Measurements from ENCODE around the gene APCDD1L. TPM values are rescaled to one million over a fixed set of nuclear protein-coding genes. Genes with fewer than 3 reads are reported as not detected.

APCDD1L gene
- total and polyA plus RNA-seq, 4 donors, result 0.04 TPM; not detected in 3

DNA sequence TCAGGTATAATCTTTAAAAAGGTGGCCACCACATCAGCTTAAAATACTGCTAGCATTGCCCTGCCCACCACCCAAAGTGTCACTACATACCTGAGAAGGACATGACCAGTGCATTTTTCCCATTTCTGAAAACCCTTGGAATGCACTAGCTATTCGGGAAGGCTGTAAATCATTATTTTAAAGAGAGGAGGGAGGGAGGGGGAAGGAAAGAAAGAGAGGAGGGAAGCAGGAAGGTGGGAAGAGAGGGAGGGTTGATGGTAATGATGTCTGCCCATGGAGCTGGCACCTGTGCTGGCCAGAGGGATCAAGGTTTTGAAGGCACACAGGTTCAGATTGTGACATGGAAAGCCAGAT lies 93.7 kb downstream of the APCDD1L start:
- no peaks in the 10 kb centered on the region for H3K9me3 ChIP-seq (ENCODE audit: control insufficient read depth in 4 of 4, low read length in 3 of 4)
- H3K36me3 ChIP-seq (ENCODE audit: control insufficient read depth in 4 of 4, insufficient read depth in 3 of 4, low read depth in 1 of 4, low read length in 3 of 4), result peaks cover 0 to 9% (median 8%) of the 10 kb centered on the region in 4 donors
- WGBS, result 81% methylated on average over 1 of the region's 1 CpG
- no peak for DNase-seq (ENCODE audit: low spot score)
- TF ChIP-seq RAD21 (IDR thresholded peaks at IDR 0.05), result no peak
- TF ChIP-seq EGR1 (IDR thresholded peaks at IDR 0.05; ENCODE audit: low read depth in 2 of 2), result no peak
- TF ChIP-seq, protein P1, sequence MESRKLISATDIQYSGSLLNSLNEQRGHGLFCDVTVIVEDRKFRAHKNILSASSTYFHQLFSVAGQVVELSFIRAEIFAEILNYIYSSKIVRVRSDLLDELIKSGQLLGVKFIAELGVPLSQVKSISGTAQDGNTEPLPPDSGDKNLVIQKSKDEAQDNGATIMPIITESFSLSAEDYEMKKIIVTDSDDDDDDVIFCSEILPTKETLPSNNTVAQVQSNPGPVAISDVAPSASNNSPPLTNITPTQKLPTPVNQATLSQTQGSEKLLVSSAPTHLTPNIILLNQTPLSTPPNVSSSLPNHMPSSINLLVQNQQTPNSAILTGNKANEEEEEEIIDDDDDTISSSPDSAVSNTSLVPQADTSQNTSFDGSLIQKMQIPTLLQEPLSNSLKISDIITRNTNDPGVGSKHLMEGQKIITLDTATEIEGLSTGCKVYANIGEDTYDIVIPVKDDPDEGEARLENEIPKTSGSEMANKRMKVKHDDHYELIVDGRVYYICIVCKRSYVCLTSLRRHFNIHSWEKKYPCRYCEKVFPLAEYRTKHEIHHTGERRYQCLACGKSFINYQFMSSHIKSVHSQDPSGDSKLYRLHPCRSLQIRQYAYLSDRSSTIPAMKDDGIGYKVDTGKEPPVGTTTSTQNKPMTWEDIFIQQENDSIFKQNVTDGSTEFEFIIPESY (IDR thresholded peaks at IDR 0.05), result no peak
- TF ChIP-seq, protein P2, sequence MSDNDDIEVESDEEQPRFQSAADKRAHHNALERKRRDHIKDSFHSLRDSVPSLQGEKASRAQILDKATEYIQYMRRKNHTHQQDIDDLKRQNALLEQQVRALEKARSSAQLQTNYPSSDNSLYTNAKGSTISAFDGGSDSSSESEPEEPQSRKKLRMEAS (IDR thresholded peaks at IDR 0.05), result no peak
- TF ChIP-seq RXRA (IDR thresholded peaks at IDR 0.05), result no peak
- TF ChIP-seq, protein P3, sequence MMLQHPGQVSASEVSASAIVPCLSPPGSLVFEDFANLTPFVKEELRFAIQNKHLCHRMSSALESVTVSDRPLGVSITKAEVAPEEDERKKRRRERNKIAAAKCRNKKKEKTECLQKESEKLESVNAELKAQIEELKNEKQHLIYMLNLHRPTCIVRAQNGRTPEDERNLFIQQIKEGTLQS (IDR thresholded peaks at IDR 0.05), result no peak
- TF ChIP-seq GABPA (IDR thresholded peaks at IDR 0.05 in 1 of 2, conservative IDR thresholded peaks at IDR 0.05 in 1 of 2), result no peak
- TF ChIP-seq, protein P4, sequence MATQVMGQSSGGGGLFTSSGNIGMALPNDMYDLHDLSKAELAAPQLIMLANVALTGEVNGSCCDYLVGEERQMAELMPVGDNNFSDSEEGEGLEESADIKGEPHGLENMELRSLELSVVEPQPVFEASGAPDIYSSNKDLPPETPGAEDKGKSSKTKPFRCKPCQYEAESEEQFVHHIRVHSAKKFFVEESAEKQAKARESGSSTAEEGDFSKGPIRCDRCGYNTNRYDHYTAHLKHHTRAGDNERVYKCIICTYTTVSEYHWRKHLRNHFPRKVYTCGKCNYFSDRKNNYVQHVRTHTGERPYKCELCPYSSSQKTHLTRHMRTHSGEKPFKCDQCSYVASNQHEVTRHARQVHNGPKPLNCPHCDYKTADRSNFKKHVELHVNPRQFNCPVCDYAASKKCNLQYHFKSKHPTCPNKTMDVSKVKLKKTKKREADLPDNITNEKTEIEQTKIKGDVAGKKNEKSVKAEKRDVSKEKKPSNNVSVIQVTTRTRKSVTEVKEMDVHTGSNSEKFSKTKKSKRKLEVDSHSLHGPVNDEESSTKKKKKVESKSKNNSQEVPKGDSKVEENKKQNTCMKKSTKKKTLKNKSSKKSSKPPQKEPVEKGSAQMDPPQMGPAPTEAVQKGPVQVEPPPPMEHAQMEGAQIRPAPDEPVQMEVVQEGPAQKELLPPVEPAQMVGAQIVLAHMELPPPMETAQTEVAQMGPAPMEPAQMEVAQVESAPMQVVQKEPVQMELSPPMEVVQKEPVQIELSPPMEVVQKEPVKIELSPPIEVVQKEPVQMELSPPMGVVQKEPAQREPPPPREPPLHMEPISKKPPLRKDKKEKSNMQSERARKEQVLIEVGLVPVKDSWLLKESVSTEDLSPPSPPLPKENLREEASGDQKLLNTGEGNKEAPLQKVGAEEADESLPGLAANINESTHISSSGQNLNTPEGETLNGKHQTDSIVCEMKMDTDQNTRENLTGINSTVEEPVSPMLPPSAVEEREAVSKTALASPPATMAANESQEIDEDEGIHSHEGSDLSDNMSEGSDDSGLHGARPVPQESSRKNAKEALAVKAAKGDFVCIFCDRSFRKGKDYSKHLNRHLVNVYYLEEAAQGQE (IDR thresholded peaks at IDR 0.05), result no peak
- no peak for TF ChIP-seq NR2F2 (IDR thresholded peaks at IDR 0.05)
- no peak for TF ChIP-seq SP1 (IDR thresholded peaks at IDR 0.05)
- TF ChIP-seq, protein P5, sequence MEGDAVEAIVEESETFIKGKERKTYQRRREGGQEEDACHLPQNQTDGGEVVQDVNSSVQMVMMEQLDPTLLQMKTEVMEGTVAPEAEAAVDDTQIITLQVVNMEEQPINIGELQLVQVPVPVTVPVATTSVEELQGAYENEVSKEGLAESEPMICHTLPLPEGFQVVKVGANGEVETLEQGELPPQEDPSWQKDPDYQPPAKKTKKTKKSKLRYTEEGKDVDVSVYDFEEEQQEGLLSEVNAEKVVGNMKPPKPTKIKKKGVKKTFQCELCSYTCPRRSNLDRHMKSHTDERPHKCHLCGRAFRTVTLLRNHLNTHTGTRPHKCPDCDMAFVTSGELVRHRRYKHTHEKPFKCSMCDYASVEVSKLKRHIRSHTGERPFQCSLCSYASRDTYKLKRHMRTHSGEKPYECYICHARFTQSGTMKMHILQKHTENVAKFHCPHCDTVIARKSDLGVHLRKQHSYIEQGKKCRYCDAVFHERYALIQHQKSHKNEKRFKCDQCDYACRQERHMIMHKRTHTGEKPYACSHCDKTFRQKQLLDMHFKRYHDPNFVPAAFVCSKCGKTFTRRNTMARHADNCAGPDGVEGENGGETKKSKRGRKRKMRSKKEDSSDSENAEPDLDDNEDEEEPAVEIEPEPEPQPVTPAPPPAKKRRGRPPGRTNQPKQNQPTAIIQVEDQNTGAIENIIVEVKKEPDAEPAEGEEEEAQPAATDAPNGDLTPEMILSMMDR (IDR thresholded peaks at IDR 0.05; ENCODE audit: low read depth, low read length, missing input control), result no peak
- TF ChIP-seq YY1 (IDR thresholded peaks at IDR 0.05), result no peak
- no peaks in the 10 kb centered on the region for H3K27me3 ChIP-seq (ENCODE audit: control insufficient read depth in 4 of 4, insufficient read depth in 4 of 4, low read length in 3 of 4)
- no peak overlapping the region for H3K9ac ChIP-seq (ENCODE audit: low read depth in 1 of 2, low read length in 2 of 2)
- no peak overlapping the region for H3K4me3 ChIP-seq (ENCODE audit: low read depth in 1 of 3, low read length in 3 of 3)
- peaks cover 0 to 4% (median 0%) of the 10 kb centered on the region in 4 donors for H3K4me1 ChIP-seq (ENCODE audit: control insufficient read depth in 4 of 4, insufficient read depth in 4 of 4, low read length in 3 of 4)
- no peak overlapping the region for H3K27ac ChIP-seq (ENCODE audit: low read depth in 1 of 2, low read length in 2 of 2)

DNA sequence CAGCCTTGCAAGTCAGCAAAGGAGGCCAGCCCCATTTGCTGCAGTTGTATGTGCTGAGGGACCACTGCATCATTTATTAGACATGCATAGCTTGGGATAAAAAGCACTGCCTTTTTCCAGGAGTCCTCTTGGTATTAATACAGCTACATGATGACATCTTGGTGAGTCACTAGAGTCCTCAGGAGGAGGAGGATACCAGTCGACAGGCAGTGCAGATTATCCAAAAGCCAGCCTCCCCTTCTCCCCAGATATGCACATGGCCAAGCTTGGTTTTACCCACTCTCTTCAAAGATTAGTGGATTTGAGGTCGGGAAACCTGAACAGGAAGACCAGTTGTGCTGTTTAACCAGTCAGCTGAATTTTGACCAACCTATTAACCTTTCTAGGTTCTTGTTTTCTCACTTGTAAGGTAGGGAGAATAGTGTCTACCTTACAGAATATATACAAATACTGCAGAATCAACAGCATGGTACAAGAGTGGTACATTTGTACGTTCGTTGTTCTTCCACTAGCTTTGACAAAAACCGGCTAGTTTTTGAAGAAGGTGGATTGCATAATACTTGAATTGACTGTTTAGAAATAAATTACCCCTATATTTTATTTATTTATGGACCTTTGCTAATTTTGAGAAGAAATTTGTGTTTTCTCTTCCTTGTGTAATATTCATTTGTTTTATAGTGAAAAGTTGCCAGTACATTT lies 94.3 kb downstream of the APCDD1L start:
- no peak for TF ChIP-seq GABPA (IDR thresholded peaks at IDR 0.05 in 1 of 2, conservative IDR thresholded peaks at IDR 0.05 in 1 of 2)
- no peak for TF ChIP-seq SP1 (IDR thresholded peaks at IDR 0.05)
- TF ChIP-seq FOXA2 (IDR thresholded peaks at IDR 0.05), result no peak
- Histone ChIP-seq H3K9me3 (ENCODE audit: control insufficient read depth in 4 of 4, low read length in 3 of 4) (no peaks in the 10 kb centered on the region), H3K27ac (ENCODE audit: low read depth in 1 of 2, low read length in 2 of 2) (no peak overlapping the region), H3K9ac (ENCODE audit: low read depth in 1 of 2, low read length in 2 of 2) (no peak overlapping the region), H3K27me3 (ENCODE audit: control insufficient read depth in 4 of 4, insufficient read depth in 4 of 4, low read length in 3 of 4) (no peaks in the 10 kb centered on the region), H3K4me3 (ENCODE audit: low read depth in 1 of 3, low read length in 3 of 3) (no peak overlapping the region), H3K36me3 (ENCODE audit: control insufficient read depth in 4 of 4, insufficient read depth in 3 of 4, low read depth in 1 of 4, low read length in 3 of 4) (peaks cover 0 to 9% (median 8%) of the 10 kb centered on the region in 4 donors), H3K4me1 (ENCODE audit: control insufficient read depth in 4 of 4, insufficient read depth in 4 of 4, low read length in 3 of 4) (peaks cover 0 to 6% (median under 1%) of the 10 kb centered on the region in 4 donors)
- WGBS, result 89% methylated on average over 5 of the region's 5 CpGs
- no peak for DNase-seq (ENCODE audit: low spot score)
